CD8-positive, alpha-beta memory T cell (primary cell): ENCODE measurements around the gene TP63. TPM values are rescaled to one million over a fixed set of nuclear protein-coding genes. Genes with fewer than 3 reads are reported as not detected.

Experiments used
- CTCF ChIA-PET: fragments of 350-600 bp; sonication (Branson Sonifier 250); formaldehyde crosslinking; loops from one replicate; lab custom pipeline; 2021; ENCODE audit warnings: antibody characterized with exemption; lab: Charles Lee
- POLR2A ChIA-PET: fragments of 350-600 bp; sonication (Branson Sonifier 250); formaldehyde crosslinking; loops from one replicate; lab custom pipeline; 2021; ENCODE audit warnings: antibody characterized with exemption; lab: Charles Lee
- DNase-seq, 5 donors: peaks; one replicate each; pipeline versions ENCODE4 v3.0.0 to v3.0.0-alpha.2; 2020 to 2022; ENCODE audit warnings: mixed read lengths in 1 of 5
- H3K27ac ChIP-seq: one replicate; pipeline ENCODE4 v1.7.0; 2013; ENCODE audit warnings: low read depth, mild to moderate bottlenecking, low read length, moderate library complexity
- H3K27me3 ChIP-seq: 2 replicates; pipeline ENCODE4 v1.7.0; 2013; ENCODE audit warnings: low read length, mild to moderate bottlenecking; ENCODE audit not compliant: insufficient read depth, poor library complexity, severe bottlenecking
- H3K36me3 ChIP-seq: 2 replicates; pipeline ENCODE4 v1.7.0; 2013; ENCODE audit warnings: mild to moderate bottlenecking, low read length, moderate library complexity; ENCODE audit not compliant: insufficient read depth
- H3K4me1 ChIP-seq: 2 replicates; pipeline ENCODE4 v1.7.0; 2013; ENCODE audit warnings: mild to moderate bottlenecking, low read length, moderate library complexity; ENCODE audit not compliant: insufficient read depth
- H3K4me3 ChIP-seq: 2 replicates; pipeline ENCODE4 v1.7.0; 2013; ENCODE audit warnings: mild to moderate bottlenecking, low read length
- H3K9me3 ChIP-seq: 2 replicates; pipeline ENCODE4 v1.7.0; 2013; ENCODE audit warnings: mild to moderate bottlenecking, low read length
- H3K27ac Mint-ChIP-seq, 8 donors: one replicate each; pipeline ENCODE4 v1.8.0; 2020 to 2021; ENCODE audit warnings: mixed read lengths in 8 of 8, mild to moderate bottlenecking in 6 of 8, inconsistent platforms in 3 of 8, moderate library complexity in 3 of 8
- H3K27me3 Mint-ChIP-seq, 2 donors: one replicate each; pipeline ENCODE4 v1.8.0; 2020 to 2021; ENCODE audit warnings: mixed read lengths in 2 of 2, mild to moderate bottlenecking in 1 of 2, moderate library complexity in 1 of 2
- H3K36me3 Mint-ChIP-seq, 3 donors: one replicate each; pipeline ENCODE4 v1.8.0; 2020 to 2021; ENCODE audit warnings: mixed read lengths in 3 of 3, inconsistent platforms in 1 of 3, mild to moderate bottlenecking in 1 of 3
- H3K4me1 Mint-ChIP-seq, 3 donors: one replicate each; pipeline ENCODE4 v1.8.0; 2020 to 2021; ENCODE audit warnings: mixed read lengths in 3 of 3, inconsistent platforms in 1 of 3, mild to moderate bottlenecking in 1 of 3
- H3K4me3 Mint-ChIP-seq, 7 donors: one replicate each; pipeline ENCODE4 v1.8.0; 2020 to 2021; ENCODE audit warnings: mixed read lengths in 7 of 7, mild to moderate bottlenecking in 6 of 7, moderate library complexity in 4 of 7, inconsistent platforms in 2 of 7
- H3K9me3 Mint-ChIP-seq, 5 donors: one replicate each; pipeline ENCODE4 v1.8.0; 2020 to 2022; ENCODE audit warnings: mixed read lengths in 5 of 5, mild to moderate bottlenecking in 3 of 5, moderate library complexity in 2 of 5, inconsistent platforms in 1 of 5
- polyA plus RNA-seq: library from polyadenylated mRNA; unstranded; fragments of 300-500 nt; fragmentation: Illumina TruSeq; gene quantifications from one replicate; pipeline ENCODE4 v1.2.3, GENCODE V29; 2021
- total RNA-seq, 2 experiments: library from RNA; stranded (reverse); gene quantifications; one replicate each; pipeline ENCODE4 v1.2.3, GENCODE V29; 2021

Gene TP63
- total and polyA plus RNA-seq, 3 experiments from 2014 or later: 0.13 to 0.82 (median 0.31) TPM

GRCh38 chr3:189945935-189946709 is 314.9 kb downstream of the TP63 start:
- no peaks in the 10 kb centered on the region for H3K36me3 ChIP-seq
- H3K4me3 ChIP-seq: no peak overlapping the region
- H3K36me3 Mint-ChIP-seq: no peaks in the 10 kb centered on the region
- no peaks in the 10 kb centered on the region for H3K9me3 Mint-ChIP-seq
- peaks cover 0 to 4% of the 10 kb centered on the region in 2 donors for H3K27me3 Mint-ChIP-seq
- H3K4me3 Mint-ChIP-seq: no peak overlapping the region
- POLR2A ChIA-PET: no interaction called here
- no peaks in the 10 kb centered on the region for H3K9me3 ChIP-seq
- no peaks in the 10 kb centered on the region for H3K4me1 ChIP-seq
- H3K27me3 ChIP-seq: no peaks in the 10 kb centered on the region
- no peak overlapping the region for H3K27ac ChIP-seq
- H3K4me1 Mint-ChIP-seq: peaks cover 4 to 7% (median 5%) of the 10 kb centered on the region in 3 donors
- no peak overlapping the region for H3K27ac Mint-ChIP-seq
- no peak for DNase-seq
- CTCF ChIA-PET: interaction anchor here (8.4 kb wide), 1 partner anchor 15 kb away, joined by 44 read pairs; no protein-coding TSS in a partner anchor
